ENCODE measurements around the gene CRYGS.

Gene CRYGS

GRCh38 chr3:186489507-186489906, 54.7 kb downstream of the CRYGS start:
- DNase-seq, result no peak
